ENCODE data around the gene ALDH3B1.
"Not testable (repeated sequence)": the region's sequence is repeated elsewhere in the genome, so short reads cannot be mapped to it uniquely, and the experiment has no call there.

DNA sequence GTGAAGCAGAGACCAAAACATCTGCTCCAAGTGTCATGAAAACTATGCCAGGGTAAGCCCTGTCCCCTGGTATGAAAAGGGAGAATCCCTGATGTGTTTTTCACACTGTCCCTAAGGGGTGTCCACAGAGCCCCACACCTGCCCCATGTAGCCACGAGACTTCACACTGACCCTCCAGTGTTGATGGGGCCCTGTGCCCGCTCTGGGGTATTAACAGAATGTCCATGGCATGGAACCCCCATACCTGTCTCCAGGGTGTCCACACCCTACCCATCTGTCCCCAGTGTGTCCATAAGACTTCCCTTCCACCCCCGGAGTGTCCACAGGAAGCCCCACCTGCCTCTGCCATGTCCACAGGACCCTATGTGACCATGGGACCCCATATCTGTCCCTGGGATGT, 15.0 kb upstream of the ALDH3B1 start:
- TF ChIP-seq, protein P1, sequence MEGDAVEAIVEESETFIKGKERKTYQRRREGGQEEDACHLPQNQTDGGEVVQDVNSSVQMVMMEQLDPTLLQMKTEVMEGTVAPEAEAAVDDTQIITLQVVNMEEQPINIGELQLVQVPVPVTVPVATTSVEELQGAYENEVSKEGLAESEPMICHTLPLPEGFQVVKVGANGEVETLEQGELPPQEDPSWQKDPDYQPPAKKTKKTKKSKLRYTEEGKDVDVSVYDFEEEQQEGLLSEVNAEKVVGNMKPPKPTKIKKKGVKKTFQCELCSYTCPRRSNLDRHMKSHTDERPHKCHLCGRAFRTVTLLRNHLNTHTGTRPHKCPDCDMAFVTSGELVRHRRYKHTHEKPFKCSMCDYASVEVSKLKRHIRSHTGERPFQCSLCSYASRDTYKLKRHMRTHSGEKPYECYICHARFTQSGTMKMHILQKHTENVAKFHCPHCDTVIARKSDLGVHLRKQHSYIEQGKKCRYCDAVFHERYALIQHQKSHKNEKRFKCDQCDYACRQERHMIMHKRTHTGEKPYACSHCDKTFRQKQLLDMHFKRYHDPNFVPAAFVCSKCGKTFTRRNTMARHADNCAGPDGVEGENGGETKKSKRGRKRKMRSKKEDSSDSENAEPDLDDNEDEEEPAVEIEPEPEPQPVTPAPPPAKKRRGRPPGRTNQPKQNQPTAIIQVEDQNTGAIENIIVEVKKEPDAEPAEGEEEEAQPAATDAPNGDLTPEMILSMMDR (conservative IDR thresholded peaks at IDR 0.05; ENCODE audit: low read depth, low read length) = not testable (repeated sequence)
- TF ChIP-seq, protein P2, sequence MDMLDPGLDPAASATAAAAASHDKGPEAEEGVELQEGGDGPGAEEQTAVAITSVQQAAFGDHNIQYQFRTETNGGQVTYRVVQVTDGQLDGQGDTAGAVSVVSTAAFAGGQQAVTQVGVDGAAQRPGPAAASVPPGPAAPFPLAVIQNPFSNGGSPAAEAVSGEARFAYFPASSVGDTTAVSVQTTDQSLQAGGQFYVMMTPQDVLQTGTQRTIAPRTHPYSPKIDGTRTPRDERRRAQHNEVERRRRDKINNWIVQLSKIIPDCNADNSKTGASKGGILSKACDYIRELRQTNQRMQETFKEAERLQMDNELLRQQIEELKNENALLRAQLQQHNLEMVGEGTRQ (IDR thresholded peaks at IDR 0.05; ENCODE audit: low read depth, low read length) = not testable (repeated sequence)
- TF ChIP-seq RAD21 (IDR thresholded peaks at IDR 0.05; ENCODE audit: low read length); POLR2A (IDR thresholded peaks at IDR 0.05; ENCODE audit: low read depth, low read length); MXI1 (IDR thresholded peaks at IDR 0.05; ENCODE audit: borderline replicate concordance, low read depth, low read length); RCOR1 (IDR thresholded peaks at IDR 0.05; ENCODE audit: insufficient replicate concordance, low read length); MAZ (IDR thresholded peaks at IDR 0.05; ENCODE audit: borderline replicate concordance, low read depth, low read length); RFX5 (IDR thresholded peaks at IDR 0.05; ENCODE audit: low read depth, low read length); MAFK (IDR thresholded peaks at IDR 0.05; ENCODE audit: low read depth, low read length); BHLHE40 (IDR thresholded peaks at IDR 0.05; ENCODE audit: low read depth, low read length); CEBPB (IDR thresholded peaks at IDR 0.05; ENCODE audit: low read depth, low read length); CHD1 (IDR thresholded peaks at IDR 0.05; ENCODE audit: low read depth, low read length); FOS (IDR thresholded peaks at IDR 0.05; ENCODE audit: low read depth, low read length); SMC3 (IDR thresholded peaks at IDR 0.05; ENCODE audit: low read depth, low read length): not testable (repeated sequence)

Measured in IMR-90 (cell line).